HEK293 (cell line): ENCODE results near the gene C5.

Experiments
- CTCF ChIA-PET: fragments of 350-600 bp; formaldehyde crosslinking; extraction: SDS; loops from one replicate; lab custom pipeline; 2021; ENCODE audit warnings: antibody characterized with exemption; lab: Yijun Ruan, JAX
- POLR2A ChIA-PET: fragments of 300-600 bp; formaldehyde crosslinking; extraction: SDS; loops from one replicate; lab custom pipeline; 2020; ENCODE audit warnings: antibody characterized with exemption, inconsistent platforms; lab: Yijun Ruan, JAX
- H3K27ac ChIP-seq: fragments of 200-500 bp; sonication (Bioruptor generic); 2 replicates; pipeline ENCODE4 v1.5.1; 2014; ENCODE audit warnings: low read depth, low read length, control low read depth, inconsistent platforms; ENCODE audit errors: extremely low read depth
- H3K36me3 ChIP-seq, 2 experiments: fragments of 200-500 bp in 1 of 2; sonication (Bioruptor generic) in 1 of 2; 1 replicate in 1 of 2; 2 replicates in 1 of 2; pipeline ENCODE4 v1.5.1; 2014 to 2017; ENCODE audit warnings: inconsistent platforms in 2 of 2, low read length in 2 of 2; ENCODE audit not compliant: control insufficient read depth in 2 of 2, insufficient read depth in 1 of 2
- H3K4me1 ChIP-seq: fragments of 200-500 bp; sonication (Bioruptor generic); 2 replicates; pipeline ENCODE4 v1.5.1; 2014; ENCODE audit warnings: mild to moderate bottlenecking, low read length, inconsistent platforms; ENCODE audit not compliant: control insufficient read depth, insufficient read depth
- H3K4me3 ChIP-seq: 2 replicates; pipeline ENCODE4 v1.5.1; 2011; ENCODE audit warnings: low read depth, mild to moderate bottlenecking, control low read depth, low read length, moderate library complexity
- H3K9me3 ChIP-seq: fragments of 200-500 bp; sonication (Bioruptor generic); 2 replicates; pipeline ENCODE4 v1.5.1; 2014; ENCODE audit warnings: low read depth, low read length, inconsistent platforms; ENCODE audit not compliant: control insufficient read depth, insufficient read depth
- BCL6B ChIP-seq: fragments of 450-650 bp; formaldehyde crosslinking; IDR thresholded peaks from 2 replicates; pipeline ENCODE4 v1.5.1; 2017; ENCODE audit warnings: missing biosample characterization, missing genetic modification characterization
- GLIS2 ChIP-seq: fragments of 450-650 bp; formaldehyde crosslinking; IDR thresholded peaks from 2 replicates; pipeline ENCODE4 v1.5.1; 2016; ENCODE audit warnings: missing biosample characterization, missing genetic modification characterization
- HOXD13 ChIP-seq: sonication (generic); formaldehyde crosslinking; IDR thresholded peaks from 2 replicates; pipeline ENCODE4 v1.8.0; 2022; ENCODE audit warnings: missing genetic modification reagents, borderline replicate concordance
- KLF16 ChIP-seq: fragments of 450-650 bp; formaldehyde crosslinking; IDR thresholded peaks from 2 replicates; pipeline ENCODE4 v1.5.1; 2017; ENCODE audit warnings: missing biosample characterization, missing genetic modification characterization
- KLF8 ChIP-seq: fragments of 450-650 bp; formaldehyde crosslinking; IDR thresholded peaks from 2 replicates; pipeline ENCODE4 v1.5.1; 2016; ENCODE audit warnings: missing biosample characterization, missing genetic modification characterization
- MEIS1 ChIP-seq: sonication (generic); formaldehyde crosslinking; IDR thresholded peaks from 2 replicates; pipeline ENCODE4 v1.8.1; 2022; ENCODE audit warnings: missing genetic modification reagents, mild to moderate bottlenecking, borderline replicate concordance
- OVOL3 ChIP-seq: fragments of 450-650 bp; formaldehyde crosslinking; IDR thresholded peaks from 2 replicates; pipeline ENCODE4 v1.5.1; 2016; ENCODE audit warnings: missing biosample characterization, missing genetic modification characterization
- SCRT1 ChIP-seq: fragments of 450-650 bp; formaldehyde crosslinking; IDR thresholded peaks from 2 replicates; pipeline ENCODE4 v1.5.1; 2016; ENCODE audit warnings: missing biosample characterization, missing genetic modification characterization, borderline replicate concordance
- SETDB1 ChIP-seq: IDR thresholded peaks from one replicate; pipeline ENCODE4 v1.6.1; 2017; ENCODE audit warnings: mild to moderate bottlenecking, low read length, moderate library complexity, mixed read lengths; ENCODE audit not compliant: insufficient read length
- YY2 ChIP-seq: fragments of 450-650 bp; formaldehyde crosslinking; IDR thresholded peaks from 2 replicates; pipeline ENCODE4 v1.5.1; 2016; ENCODE audit warnings: missing biosample characterization, missing genetic modification characterization
- ZBTB11 ChIP-seq: fragments of 450-650 bp; formaldehyde crosslinking; conservative IDR thresholded peaks from 2 replicates; pipeline ENCODE4 v1.5.1; 2016; ENCODE audit warnings: low read depth, missing biosample characterization, missing genetic modification characterization
- ZBTB44 ChIP-seq: fragments of 450-650 bp; IDR thresholded peaks from 2 replicates; pipeline ENCODE4 v1.5.1; 2018; ENCODE audit warnings: missing biosample characterization, mild to moderate bottlenecking, missing genetic modification characterization
- ZBTB49 ChIP-seq: fragments of 450-650 bp; formaldehyde crosslinking; IDR thresholded peaks from 2 replicates; pipeline ENCODE4 v1.5.1; 2016; ENCODE audit warnings: missing biosample characterization, missing genetic modification characterization, low read depth
- ZIC2 ChIP-seq: fragments of 450-650 bp; formaldehyde crosslinking; IDR thresholded peaks from 2 replicates; pipeline ENCODE4 v1.5.1; 2016; ENCODE audit warnings: missing biosample characterization, missing genetic modification characterization
- ZNF16 ChIP-seq: fragments of 450-650 bp; formaldehyde crosslinking; IDR thresholded peaks from 2 replicates; pipeline ENCODE4 v1.5.1; 2016; ENCODE audit warnings: low read depth, missing biosample characterization, missing genetic modification characterization
- ZNF169 ChIP-seq: fragments of 450-650 bp; formaldehyde crosslinking; IDR thresholded peaks from 2 replicates; pipeline ENCODE4 v1.5.1; 2016; ENCODE audit warnings: missing biosample characterization, missing genetic modification characterization
- ZNF19 ChIP-seq: fragments of 450-650 bp; formaldehyde crosslinking; IDR thresholded peaks from 2 replicates; pipeline ENCODE4; 2016; ENCODE audit warnings: missing biosample characterization, missing genetic modification characterization, low read depth
- ZNF266 ChIP-seq: fragments of 450-650 bp; formaldehyde crosslinking; IDR thresholded peaks from 2 replicates; pipeline ENCODE4 v1.5.1; 2016; ENCODE audit warnings: missing biosample characterization, missing genetic modification characterization, low read depth
- ZNF302 ChIP-seq: fragments of 450-650 bp; formaldehyde crosslinking; IDR thresholded peaks from 2 replicates; pipeline ENCODE4 v1.5.1; 2016; ENCODE audit warnings: missing biosample characterization, missing genetic modification characterization, low read depth
- ZNF366 ChIP-seq: fragments of 450-650 bp; formaldehyde crosslinking; conservative IDR thresholded peaks from 2 replicates; pipeline ENCODE4 v1.5.1; 2016; ENCODE audit warnings: missing biosample characterization, missing genetic modification characterization
- ZNF449 ChIP-seq: fragments of 450-650 bp; formaldehyde crosslinking; IDR thresholded peaks from 2 replicates; pipeline ENCODE4 v1.5.1; 2017; ENCODE audit warnings: missing biosample characterization, mild to moderate bottlenecking, missing genetic modification characterization, moderate library complexity
- ZNF48 ChIP-seq: fragments of 450-650 bp; formaldehyde crosslinking; IDR thresholded peaks from 2 replicates; pipeline ENCODE4 v1.5.1; 2016; ENCODE audit warnings: missing biosample characterization, missing genetic modification characterization
- ZXDB ChIP-seq: fragments of 450-650 bp; formaldehyde crosslinking; IDR thresholded peaks from 2 replicates; pipeline ENCODE4 v1.5.1; 2016; ENCODE audit warnings: missing biosample characterization, missing genetic modification characterization

C5 gene

GRCh38 chr9:121071370-121071755 lies 21.3 kb upstream of the C5 start:
- no peak overlapping the region for H3K4me3 ChIP-seq
- no peaks in the 10 kb centered on the region for H3K9me3 ChIP-seq
- CTCF ChIA-PET, result interaction anchor here (0.6 to 2.4 kb wide), 5 partner anchors 11 to 283 kb away, joined by 3 to 11 read pairs (median 7); partner anchors contain the start of gene C5
- no peaks in the 10 kb centered on the region for H3K36me3 ChIP-seq
- TF ChIP-seq ZXDB (tag by site-specific recombination) (no peak), SCRT1 (tag by site-specific recombination) (no peak), ZIC2 (tag by site-specific recombination) (no peak), ZBTB44 (tag by site-specific recombination) (no peak), HOXD13 (CRISPR knock-in tag) (no peak)
- TF ChIP-seq, all 188 proteins: peak for 0
- no peak overlapping the region for H3K27ac ChIP-seq
- POLR2A ChIA-PET, result no interaction called here
- peaks cover 2% of the 10 kb centered on the region; the same call in 1 of the 2 replicates for H3K4me1 ChIP-seq

GRCh38 chr9:121069396-121069795 lies 19.3 kb upstream of the C5 start:
- Histone ChIP-seq H3K36me3 (no peaks in the 10 kb centered on the region), H3K4me3 (no peak overlapping the region), H3K9me3 (no peaks in the 10 kb centered on the region), H3K4me1 (peaks cover 2% of the 10 kb centered on the region; the same call in 1 of the 2 replicates), H3K27ac (no peak overlapping the region)
- ChIA-PET CTCF (interaction anchor here (0.7 kb wide), 1 partner anchor 86 kb away, joined by 3 read pairs; no protein-coding TSS in a partner anchor), POLR2A (no interaction called here)
- TF ChIP-seq ZNF48 (no peak), ZNF169 (tag by site-specific recombination) (no peak), ZNF19 (no peak), ZNF302 (tag by site-specific recombination) (no peak), ZNF366 (tag by site-specific recombination) (no peak), ZBTB11 (tag by site-specific recombination) (no peak), KLF8 (tag by site-specific recombination) (no peak), ZBTB49 (tag by site-specific recombination) (no peak), GLIS2 (tag by site-specific recombination) (no peak)

- no peaks in the 10 kb centered on the region for H3K36me3 ChIP-seq
- CTCF ChIA-PET, result interaction anchor here (0.6 kb wide), 3 partner anchors 9 to 86 kb away, joined by 3 to 5 read pairs (median 3); no protein-coding TSS in a partner anchor
- H3K4me3 ChIP-seq, result no peak overlapping the region
- POLR2A ChIA-PET, result no interaction called here
- no peaks in the 10 kb centered on the region for H3K9me3 ChIP-seq
- no peaks in the 10 kb centered on the region for H3K4me1 ChIP-seq
- H3K27ac ChIP-seq, result no peak overlapping the region
- no peak for TF ChIP-seq KLF16 (tag by site-specific recombination)
- TF ChIP-seq ZNF449 (tag by site-specific recombination), result no peak
- TF ChIP-seq BCL6B, result no peak
- no peak for TF ChIP-seq OVOL3 (tag by site-specific recombination)
- TF ChIP-seq YY2 (tag by site-specific recombination), result no peak
- TF ChIP-seq ZNF16 (tag by site-specific recombination), result no peak
- TF ChIP-seq ZNF266 (tag by site-specific recombination), result no peak
- TF ChIP-seq SETDB1, result no peak
- no peak for TF ChIP-seq MEIS1 (CRISPR knock-in tag)
These were observed 17.6 kb upstream of the C5 start for GRCh38 chr9:121067640-121068039.
